ENCODE data around the gene ARPIN.

The ARPIN gene

DNA sequence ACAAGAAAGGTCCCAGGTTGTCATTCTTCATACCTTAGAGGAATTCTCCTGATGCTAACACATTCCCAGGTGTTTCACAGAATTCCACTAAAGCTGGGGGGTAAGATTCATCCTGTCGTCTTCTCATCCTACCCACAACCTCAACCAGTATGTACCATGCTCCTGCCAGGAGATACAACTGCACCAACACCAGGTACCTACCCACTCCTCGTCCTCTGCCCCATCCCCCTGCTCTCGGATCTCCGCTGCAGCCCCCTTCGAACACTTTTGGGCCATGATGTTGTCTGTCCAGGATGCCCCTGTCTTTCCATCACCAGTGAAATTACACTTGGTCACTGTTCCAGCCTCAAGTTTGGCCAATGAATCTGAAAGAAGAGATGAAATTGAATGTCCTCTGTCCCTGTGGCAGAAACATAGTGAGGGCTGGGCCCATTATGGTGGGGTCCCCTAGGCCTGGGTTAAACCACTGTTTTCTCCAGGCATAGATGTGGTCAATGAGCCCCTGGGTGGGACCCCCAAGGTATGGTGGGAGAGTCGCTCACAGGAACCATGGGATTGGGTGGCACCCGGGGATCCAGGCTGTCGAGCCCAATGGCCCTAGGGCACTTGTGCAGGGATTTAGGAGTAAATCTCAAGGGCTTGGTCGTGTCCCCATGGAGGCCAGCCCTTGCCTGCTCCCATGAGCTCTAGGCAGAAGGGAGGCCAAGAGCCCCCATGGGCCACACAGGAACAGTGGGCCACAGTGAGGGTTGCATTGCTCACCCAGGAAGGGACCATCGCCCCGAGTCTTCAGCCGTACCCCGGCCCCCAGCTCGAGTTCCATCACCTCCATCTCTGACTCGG is 9.5 kb downstream of the ARPIN start:
- no peaks in the 10 kb centered on the region for H3K36me3 ChIP-seq (ENCODE audit: insufficient read depth)

DNA sequence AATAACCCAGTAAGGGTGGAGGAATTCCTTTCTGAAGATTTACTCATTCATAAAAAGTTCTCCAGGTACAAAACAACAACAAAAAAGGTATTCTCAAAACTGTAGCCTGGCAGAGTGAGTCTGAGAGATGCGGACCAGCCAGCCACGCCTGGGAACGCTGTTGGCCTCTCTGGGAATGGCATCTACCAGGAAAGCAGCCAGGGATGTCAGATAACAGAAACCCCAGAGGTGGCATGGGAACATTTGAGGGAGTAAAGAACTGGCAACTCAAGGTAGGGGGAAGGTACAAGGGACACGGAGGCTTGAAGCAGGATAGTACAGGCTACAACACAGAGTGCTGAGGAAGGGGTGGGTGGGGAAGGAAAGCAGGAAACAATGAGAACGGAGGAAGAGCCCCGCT is 11.9 kb downstream of the ARPIN start:
- TF ChIP-seq, protein P1, sequence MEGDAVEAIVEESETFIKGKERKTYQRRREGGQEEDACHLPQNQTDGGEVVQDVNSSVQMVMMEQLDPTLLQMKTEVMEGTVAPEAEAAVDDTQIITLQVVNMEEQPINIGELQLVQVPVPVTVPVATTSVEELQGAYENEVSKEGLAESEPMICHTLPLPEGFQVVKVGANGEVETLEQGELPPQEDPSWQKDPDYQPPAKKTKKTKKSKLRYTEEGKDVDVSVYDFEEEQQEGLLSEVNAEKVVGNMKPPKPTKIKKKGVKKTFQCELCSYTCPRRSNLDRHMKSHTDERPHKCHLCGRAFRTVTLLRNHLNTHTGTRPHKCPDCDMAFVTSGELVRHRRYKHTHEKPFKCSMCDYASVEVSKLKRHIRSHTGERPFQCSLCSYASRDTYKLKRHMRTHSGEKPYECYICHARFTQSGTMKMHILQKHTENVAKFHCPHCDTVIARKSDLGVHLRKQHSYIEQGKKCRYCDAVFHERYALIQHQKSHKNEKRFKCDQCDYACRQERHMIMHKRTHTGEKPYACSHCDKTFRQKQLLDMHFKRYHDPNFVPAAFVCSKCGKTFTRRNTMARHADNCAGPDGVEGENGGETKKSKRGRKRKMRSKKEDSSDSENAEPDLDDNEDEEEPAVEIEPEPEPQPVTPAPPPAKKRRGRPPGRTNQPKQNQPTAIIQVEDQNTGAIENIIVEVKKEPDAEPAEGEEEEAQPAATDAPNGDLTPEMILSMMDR (conservative IDR thresholded peaks at IDR 0.05; ENCODE audit: low read depth, low read length), result no peak
- H4K20me1 ChIP-seq (ENCODE audit: insufficient read depth), result no peaks in the 10 kb centered on the region
- H3K27ac ChIP-seq, result no peak overlapping the region
- no peak overlapping the region for H3K4me3 ChIP-seq (IDR thresholded peaks at IDR 0.05; ENCODE audit: insufficient read depth, low read depth, low read length)
- no peak overlapping the region for H3K4me2 ChIP-seq
- no peak overlapping the region for H2AFZ ChIP-seq (ENCODE audit: low read depth)
- H3K36me3 ChIP-seq (ENCODE audit: insufficient read depth), result no peaks in the 10 kb centered on the region
- H3K4me1 ChIP-seq (ENCODE audit: low read depth, poor library complexity, severe bottlenecking), result peaks cover 10% of the 10 kb centered on the region
- H3K79me2 ChIP-seq (ENCODE audit: insufficient read depth, low read depth), result no peaks in the 10 kb centered on the region
- no peaks in the 10 kb centered on the region for H3K27me3 ChIP-seq (ENCODE audit: insufficient read depth, low read depth)
- no peak overlapping the region for H3K9ac ChIP-seq

More for the DNA sequence above, 9.5 kb downstream of the ARPIN start:
- TF ChIP-seq, protein P1 (conservative IDR thresholded peaks at IDR 0.05; ENCODE audit: low read depth, low read length), result no peak
- Histone ChIP-seq H3K27ac (no peak overlapping the region), H3K4me3 (IDR thresholded peaks at IDR 0.05; ENCODE audit: insufficient read depth, low read depth, low read length) (no peak overlapping the region), H3K4me2 (no peak overlapping the region), H3K4me1 (ENCODE audit: low read depth, poor library complexity, severe bottlenecking) (peaks cover 8% of the 10 kb centered on the region), H3K27me3 (ENCODE audit: insufficient read depth, low read depth) (no peaks in the 10 kb centered on the region), H3K79me2 (ENCODE audit: insufficient read depth, low read depth) (no peaks in the 10 kb centered on the region), H3K9ac (no peak overlapping the region), H4K20me1 (ENCODE audit: insufficient read depth) (no peaks in the 10 kb centered on the region), H2AFZ (ENCODE audit: low read depth) (no peak overlapping the region)

DNA sequence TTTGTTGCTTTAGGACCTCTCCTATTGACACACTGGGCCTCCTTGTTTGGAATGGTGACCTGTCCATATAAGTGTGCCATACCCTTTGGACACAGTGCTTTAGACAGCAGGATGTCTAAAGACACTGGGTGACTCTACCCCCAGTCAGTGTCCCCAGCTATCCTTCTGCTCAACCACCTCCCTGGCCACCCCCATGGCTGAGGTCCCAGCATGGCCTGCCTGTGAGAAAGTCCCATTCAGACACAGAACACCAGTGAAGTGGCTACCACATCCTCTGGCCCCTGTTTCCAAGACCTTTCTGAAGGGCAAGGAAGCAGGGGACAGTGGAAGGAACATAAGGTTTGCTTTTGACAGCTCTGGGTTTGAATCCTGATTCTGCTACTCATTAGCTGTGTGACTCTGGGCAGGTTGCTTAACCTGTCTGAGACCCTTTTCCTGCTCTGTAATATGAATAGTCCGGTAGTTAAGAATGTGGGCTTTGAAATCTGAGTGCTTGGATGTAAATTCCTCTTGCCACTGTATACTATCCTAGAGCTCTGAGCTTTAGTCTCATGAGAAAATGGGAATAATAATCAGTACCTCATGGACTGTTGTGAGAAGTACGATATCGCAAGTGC is 12.7 kb downstream of the ARPIN start:
- H3K4me1 ChIP-seq (ENCODE audit: low read depth, poor library complexity, severe bottlenecking), result peaks cover 11% of the 10 kb centered on the region
- H2AFZ ChIP-seq (ENCODE audit: low read depth), result no peak overlapping the region
- H3K36me3 ChIP-seq (ENCODE audit: insufficient read depth), result no peaks in the 10 kb centered on the region
- no peaks in the 10 kb centered on the region for H4K20me1 ChIP-seq (ENCODE audit: insufficient read depth)
- TF ChIP-seq, protein P1 (conservative IDR thresholded peaks at IDR 0.05; ENCODE audit: low read depth, low read length), result no peak
- no peak overlapping the region for H3K27ac ChIP-seq
- H3K4me2 ChIP-seq, result no peak overlapping the region
- H3K9ac ChIP-seq, result no peak overlapping the region
- H3K27me3 ChIP-seq (ENCODE audit: insufficient read depth, low read depth), result no peaks in the 10 kb centered on the region
- no peaks in the 10 kb centered on the region for H3K79me2 ChIP-seq (ENCODE audit: insufficient read depth, low read depth)
- H3K4me3 ChIP-seq (IDR thresholded peaks at IDR 0.05; ENCODE audit: insufficient read depth, low read depth, low read length), result no peak overlapping the region

DNA sequence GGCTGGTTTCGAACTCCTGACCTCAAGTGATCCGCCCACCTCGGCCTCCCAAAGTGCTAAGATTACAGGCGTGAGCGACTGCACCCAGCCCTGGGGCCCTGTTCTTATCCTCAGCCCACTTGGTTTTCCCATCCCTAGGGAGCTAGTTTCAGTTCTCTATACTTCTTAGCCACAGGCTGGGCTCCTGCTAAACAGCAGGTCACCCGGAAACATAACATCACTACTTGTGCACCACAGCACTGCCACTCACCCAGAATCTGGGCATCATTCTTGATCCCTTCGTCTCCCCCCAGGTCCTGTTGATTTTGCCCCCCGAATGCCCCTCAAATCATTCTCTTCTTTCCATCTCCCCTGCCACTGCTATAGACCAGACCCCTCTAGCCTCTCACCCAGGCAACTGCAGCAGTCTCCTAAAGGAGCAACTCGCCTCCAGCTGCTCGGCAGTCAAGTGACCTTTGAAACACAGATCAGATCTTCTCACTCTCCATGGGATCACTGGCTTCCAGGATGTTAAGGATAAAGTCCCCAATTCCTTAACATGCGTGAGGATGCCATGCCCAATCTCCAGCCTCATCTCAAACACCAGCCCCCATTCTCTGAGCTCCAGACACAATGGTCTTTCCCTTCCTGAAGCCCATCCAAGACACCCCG is 13.3 kb downstream of the ARPIN start:
- H3K79me2 ChIP-seq (ENCODE audit: insufficient read depth, low read depth), result no peaks in the 10 kb centered on the region

More for the DNA sequence above, 13.3 kb downstream of the ARPIN start:
- Histone ChIP-seq H3K27me3 (ENCODE audit: insufficient read depth, low read depth) (no peaks in the 10 kb centered on the region), H4K20me1 (ENCODE audit: insufficient read depth) (no peaks in the 10 kb centered on the region), H2AFZ (ENCODE audit: low read depth) (no peak overlapping the region), H3K4me3 (IDR thresholded peaks at IDR 0.05; ENCODE audit: insufficient read depth, low read depth, low read length) (no peak overlapping the region), H3K9ac (no peak overlapping the region), H3K36me3 (ENCODE audit: insufficient read depth) (no peaks in the 10 kb centered on the region), H3K4me1 (ENCODE audit: low read depth, poor library complexity, severe bottlenecking) (peaks cover 13% of the 10 kb centered on the region), H3K27ac (no peak overlapping the region), H3K4me2 (no peak overlapping the region)
- TF ChIP-seq, protein P1 (conservative IDR thresholded peaks at IDR 0.05; ENCODE audit: low read depth, low read length), result no peak
